ENCODE data around the gene PHYKPL.
A peak's percentile ranks its signal among the peaks of the same experiment; 100 is the strongest.

The PHYKPL gene

DNA sequence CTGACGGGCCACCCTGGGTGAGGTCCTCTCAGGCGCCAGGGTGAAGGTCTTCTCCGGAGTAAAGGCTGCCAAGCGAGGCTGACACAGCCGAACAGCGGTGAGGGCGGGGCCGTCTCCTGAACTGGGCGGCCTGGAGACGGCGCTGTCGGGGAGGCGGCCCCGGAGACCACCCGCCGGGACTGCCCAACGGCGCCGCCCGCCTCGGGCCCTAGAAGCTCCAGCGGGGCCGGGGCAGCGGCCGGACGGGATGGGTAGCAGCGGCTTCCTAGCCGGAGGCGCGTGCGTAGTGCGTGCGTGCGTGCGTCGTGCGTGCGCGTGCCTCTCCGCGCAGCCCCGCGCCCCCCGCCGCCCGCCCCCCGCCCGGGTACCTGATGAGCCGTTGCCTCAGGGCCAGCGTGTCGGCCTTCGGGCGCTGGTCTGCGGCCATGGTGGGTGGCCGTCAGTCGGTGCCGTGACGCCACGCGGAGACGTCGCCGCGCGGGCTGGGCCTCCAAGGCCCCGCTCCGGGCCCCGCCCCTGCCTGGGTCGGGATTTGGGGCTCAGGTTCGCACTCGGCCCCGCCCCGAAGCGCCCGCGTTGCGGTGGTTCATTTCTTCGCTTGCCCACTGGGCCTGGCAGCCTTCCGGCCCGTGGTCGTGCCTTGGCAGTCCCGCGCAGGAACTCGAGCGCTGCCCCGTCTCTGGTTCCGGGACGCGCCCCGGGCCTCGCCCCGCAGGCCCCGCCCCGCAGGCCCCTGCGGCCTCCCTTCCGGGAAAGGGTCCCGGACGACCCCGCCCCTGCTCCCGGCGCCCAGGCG is at the start of gene PHYKPL:
Gene PHYKPL, minus strand, starts transcription at position 679 of the 796 bp plus-strand sequence. Its CDS starts 252 bp downstream, at position 427.
- DNase-seq (ENCODE audit: insufficient read length, low spot score) = peak; percentile 71

GRCh38 chr5:178282391-178282790 is 49.8 kb upstream of the PHYKPL start:
- FAIRE-seq (no peak), DNase-seq (ENCODE audit: insufficient read length, low spot score) (no peak)

More for the DNA sequence above, at the start of gene PHYKPL:
- FAIRE-seq = peak; percentile 59

DNA sequence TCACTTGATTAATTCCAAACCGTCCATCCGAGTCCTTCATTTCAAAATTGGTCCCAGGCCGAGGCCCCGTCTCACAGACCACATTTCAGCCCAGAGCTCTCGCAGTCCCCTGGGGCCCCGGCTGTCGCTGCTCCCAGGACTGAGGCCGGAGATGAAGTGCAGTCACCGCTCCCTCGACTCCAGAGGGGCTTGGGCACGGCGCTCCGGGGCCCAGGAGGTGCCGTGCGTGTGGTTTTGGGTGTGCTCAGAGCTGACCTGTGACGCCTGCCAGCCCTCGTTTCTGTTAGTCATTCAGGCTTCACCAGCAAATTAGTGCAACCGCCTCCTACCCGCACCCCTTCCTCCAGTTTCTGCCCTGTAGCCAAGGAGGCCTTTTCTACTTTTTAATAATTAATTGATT is 48.7 kb upstream of the PHYKPL start:
- DNase-seq (ENCODE audit: insufficient read length, low spot score) (no peak), FAIRE-seq (no peak)

GRCh38 chr5:178280631-178281030 is 48.0 kb upstream of the PHYKPL start:
- FAIRE-seq (no peak), DNase-seq (ENCODE audit: insufficient read length, low spot score) (no peak)

DNA sequence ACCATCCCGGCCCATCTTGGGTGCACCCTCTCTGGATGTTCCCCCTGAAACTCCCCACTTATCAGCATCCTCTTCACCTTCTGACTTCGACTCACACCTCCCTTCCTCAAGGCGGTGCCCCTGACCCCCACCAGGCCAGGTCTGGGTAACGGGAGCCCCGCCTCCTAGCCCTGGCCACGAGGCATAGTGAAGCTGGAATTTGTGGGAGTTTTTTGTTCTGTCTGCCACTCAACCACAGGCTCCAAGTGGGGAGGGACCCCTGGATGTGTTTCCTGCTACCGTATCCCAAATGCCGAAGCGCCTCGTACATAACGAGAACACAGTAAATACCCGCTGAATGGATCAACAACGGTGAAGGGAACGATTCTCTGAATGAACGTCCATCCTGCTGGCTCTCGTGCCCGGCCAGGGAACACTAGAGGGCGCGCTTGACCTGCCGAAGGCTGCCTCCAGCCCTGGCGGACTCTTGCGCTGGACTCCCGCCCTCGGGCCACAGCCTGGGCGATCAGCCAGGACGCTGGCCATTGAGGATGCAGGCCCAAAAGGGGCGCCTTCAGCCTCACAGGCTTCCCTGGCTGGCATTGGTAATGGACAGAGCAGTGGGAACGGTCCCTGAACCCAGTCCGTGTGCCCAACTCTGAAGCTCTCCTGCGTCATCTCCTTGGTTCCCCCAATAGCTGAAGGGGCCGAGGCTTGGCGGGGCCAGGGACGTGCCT is 47.3 kb upstream of the PHYKPL start:
- DNase-seq (ENCODE audit: insufficient read length, low spot score) = peak; percentile 92
- FAIRE-seq = peak; percentile 67

DNA sequence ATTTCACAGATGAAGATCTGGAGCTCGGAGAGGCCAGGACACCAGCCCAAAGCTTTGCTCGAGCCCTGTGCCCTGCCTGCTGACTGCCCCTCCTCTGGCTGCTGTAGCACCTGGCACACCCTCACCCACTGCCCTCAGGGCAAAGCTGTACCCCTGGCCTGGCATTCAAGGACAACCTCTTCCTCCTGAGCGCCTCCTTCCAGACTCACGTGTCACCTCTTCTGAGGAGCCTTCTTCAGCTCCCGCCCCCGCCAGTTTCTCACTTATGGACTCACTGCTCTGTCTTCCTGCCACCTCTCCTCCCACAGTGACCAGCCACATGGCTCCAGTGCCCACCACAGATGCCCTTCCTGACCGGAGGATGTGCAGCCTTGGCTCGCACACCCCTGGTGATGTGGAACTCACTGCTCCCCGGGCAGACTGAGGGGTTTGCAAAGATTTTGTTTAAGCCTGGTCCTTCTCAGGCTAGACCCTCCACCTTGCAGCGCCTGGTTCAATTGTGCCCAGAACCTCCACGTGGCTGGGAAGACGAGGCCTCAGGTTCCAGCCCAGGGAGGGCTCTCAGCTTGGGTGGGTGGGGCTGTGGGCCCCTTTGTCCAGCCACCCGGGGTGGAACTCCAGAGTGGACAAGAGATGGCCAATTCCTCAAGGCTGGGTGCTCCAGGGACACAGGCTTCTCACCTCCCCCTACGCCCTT is 46.6 kb upstream of the PHYKPL start:
- DNase-seq (ENCODE audit: insufficient read length, low spot score) (no peak), FAIRE-seq (no peak)

GRCh38 chr5:178278358-178279023 is 45.9 kb upstream of the PHYKPL start:
- DNase-seq (ENCODE audit: insufficient read length, low spot score) (no peak), FAIRE-seq (no peak)

GRCh38 chr5:178277866-178278265 is 45.3 kb upstream of the PHYKPL start:
- FAIRE-seq (no peak), DNase-seq (ENCODE audit: insufficient read length, low spot score) (no peak)

- no peak for FAIRE-seq
- no peak for DNase-seq (ENCODE audit: insufficient read length, low spot score)
Measured at GRCh38 chr5:178277346-178277745, 44.7 kb upstream of the PHYKPL start.

GRCh38 chr5:178274781-178275537 is 42.4 kb upstream of the PHYKPL start:
- DNase-seq (ENCODE audit: insufficient read length, low spot score) (no peak), FAIRE-seq (no peak)

DNA sequence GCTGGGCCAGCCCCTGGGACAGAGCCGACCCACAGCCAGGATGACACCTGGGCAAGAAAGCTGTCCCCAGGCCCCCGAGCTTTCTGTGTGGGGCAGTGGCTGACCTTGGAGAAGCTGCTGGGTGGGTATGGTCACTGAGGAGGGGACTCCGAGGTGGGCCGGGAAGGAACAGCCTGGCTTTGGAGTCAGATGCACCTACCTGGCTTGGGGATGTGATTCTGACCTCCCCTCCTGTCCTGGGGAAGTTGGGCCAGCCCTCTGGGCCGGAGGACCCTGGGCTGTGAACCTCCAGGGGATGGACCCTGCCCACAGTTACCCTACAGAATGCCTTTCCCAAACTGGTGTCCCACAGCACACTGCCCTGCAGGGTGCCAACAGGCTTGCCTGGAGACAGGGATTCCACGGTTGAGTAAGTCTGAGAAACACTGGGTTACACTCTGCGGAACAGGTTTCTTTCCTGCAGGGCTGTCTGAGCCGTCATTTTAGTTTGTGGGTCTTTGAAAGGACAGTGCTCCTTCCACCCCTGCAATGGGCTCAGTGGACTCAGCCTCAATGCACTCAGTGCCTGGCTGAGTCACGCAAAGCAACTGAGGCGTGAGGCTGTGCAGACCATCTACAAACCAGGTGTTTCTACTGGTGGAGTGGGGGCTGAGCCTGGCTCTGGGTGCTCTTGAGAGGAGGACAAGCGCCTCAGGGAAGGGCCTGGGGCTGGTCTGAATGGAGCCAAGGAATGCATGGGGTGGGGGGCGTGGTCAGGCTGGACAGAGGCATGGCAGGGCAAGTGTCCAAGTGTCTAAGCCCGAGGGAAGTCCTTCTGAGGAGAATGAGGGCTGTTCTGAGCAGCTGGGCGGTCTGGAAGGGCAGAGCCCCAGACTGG is 41.3 kb upstream of the PHYKPL start:
- DNase-seq (ENCODE audit: insufficient read length, low spot score) (no peak), FAIRE-seq (no peak)

GRCh38 chr5:178273041-178273440 is 40.4 kb upstream of the PHYKPL start:
- FAIRE-seq (no peak), DNase-seq (ENCODE audit: insufficient read length, low spot score) (no peak)

- FAIRE-seq (no peak), DNase-seq (ENCODE audit: insufficient read length, low spot score) (no peak)
Measured at GRCh38 chr5:178272591-178272990, 40.0 kb upstream of the PHYKPL start.

DNA sequence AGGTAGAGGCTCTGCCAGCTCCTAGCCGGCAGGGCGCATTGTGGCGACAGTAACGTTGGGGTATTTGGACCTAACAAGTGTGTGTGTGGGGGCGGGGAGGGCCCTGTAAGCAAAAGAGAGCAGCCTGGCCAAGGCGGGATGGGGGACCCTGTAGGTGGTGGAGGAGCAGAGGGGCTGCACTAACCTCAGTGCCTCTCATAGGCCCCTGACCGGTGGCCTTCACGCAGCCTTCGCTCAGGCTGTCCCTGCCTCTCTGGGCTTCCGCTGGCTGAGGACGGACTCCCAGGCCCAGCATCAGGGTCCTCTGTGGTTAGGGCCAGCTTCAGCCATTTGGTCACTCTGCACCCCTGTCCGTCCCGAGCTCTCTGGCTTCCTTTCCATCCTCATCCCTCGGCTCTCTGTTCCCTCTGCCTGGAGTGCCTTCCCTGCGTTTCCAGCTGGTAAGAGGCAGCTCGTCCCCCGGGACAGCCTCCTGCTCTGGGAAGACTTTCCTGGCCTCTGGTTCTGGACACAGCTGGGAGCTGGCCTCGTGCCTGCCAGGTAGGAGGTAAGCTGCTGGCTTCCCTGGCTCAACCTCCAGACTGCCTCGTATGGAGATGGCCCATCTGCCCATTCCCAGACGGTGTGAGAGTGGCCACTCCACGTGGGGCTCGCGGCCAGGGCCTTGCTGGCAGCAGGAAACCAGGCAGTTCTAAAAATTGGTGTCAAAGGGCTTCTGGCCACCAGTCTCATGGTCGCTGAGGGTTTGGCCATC is 39.3 kb upstream of the PHYKPL start:
- DNase-seq (ENCODE audit: insufficient read length, low spot score) = no peak
- FAIRE-seq = no peak

DNA sequence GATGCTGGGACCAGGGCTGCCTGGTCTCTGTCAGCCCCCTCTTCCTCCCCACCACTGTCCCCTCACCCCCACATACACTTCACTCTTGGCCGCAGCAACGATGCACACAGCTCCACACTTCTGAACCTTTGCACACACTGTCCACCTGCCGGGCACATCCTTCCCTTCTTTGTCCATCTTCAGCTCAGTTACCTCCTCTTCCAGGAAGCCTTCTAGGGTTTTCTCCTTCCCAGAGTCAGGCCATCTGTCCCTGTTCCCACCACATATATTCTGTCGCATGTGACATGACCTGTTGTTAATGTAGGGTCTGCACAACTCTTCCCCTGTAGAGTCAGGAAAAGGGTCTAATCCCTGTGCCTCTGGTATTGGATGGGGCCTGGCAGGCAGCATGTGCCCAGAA is 38.6 kb upstream of the PHYKPL start:
- no peak for FAIRE-seq

DNA sequence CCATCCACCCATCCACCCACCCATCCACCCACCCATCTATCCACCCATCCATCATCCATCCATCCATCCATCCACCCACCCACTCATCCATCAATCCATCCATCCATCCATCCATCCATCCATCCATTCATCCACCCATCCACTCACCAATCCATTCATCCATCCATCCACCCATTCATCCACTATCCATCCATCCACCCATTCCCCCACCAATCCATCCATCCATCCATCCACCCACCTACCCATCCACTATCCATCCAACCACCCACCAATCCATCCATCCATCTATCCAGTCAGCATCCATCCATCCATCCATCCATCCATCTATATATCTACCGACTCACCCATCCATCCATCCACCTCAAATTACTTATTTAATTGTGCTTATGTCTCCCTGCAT is 36.9 kb upstream of the PHYKPL start:
- no peak for FAIRE-seq
- DNase-seq (ENCODE audit: insufficient read length, low spot score) = no peak

More for the DNA sequence above, 38.6 kb upstream of the PHYKPL start:
- DNase-seq (ENCODE audit: insufficient read length, low spot score) = no peak

DNA sequence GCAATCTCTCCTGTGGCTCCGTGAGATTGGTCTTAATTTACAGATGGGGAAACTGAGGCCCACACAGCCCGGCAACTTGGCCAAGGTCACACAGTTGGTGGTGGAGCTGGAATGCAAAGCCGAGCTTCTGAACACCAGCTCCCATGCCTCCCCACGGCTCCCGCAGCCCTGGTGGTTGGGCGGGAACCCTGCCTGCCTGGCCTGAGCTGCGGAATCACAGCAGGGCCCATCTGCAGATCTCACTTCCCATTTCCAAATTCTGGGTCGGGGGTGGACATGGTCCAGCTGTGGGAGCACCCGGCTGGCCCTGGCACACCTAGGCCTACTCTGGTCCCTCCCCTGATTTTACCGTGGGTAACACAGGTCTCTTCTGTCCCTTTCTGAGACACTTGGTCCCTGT is 35.3 kb upstream of the PHYKPL start:
- no peak for FAIRE-seq
- no peak for DNase-seq (ENCODE audit: insufficient read length, low spot score)

DNA sequence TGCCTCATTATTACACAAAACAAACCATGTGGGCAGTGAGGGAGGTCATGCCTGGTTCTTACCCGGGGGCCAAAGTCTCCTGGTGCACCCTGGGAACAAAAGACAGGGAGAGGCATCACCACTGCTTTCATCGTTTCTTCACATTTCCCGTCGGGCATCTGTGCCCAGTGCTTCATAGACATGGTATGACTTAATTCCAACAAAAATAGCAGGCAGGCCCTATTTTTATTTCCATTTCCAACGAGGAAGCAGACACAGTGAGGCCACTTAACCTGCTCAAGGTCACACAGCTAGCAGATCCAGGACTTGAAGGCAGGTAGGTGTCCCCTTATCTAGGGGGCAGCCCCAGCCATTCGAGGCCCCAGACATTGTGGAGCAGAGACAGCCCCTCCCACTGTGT is 34.6 kb upstream of the PHYKPL start:
- DNase-seq (ENCODE audit: insufficient read length, low spot score) (no peak), FAIRE-seq (no peak)

DNA sequence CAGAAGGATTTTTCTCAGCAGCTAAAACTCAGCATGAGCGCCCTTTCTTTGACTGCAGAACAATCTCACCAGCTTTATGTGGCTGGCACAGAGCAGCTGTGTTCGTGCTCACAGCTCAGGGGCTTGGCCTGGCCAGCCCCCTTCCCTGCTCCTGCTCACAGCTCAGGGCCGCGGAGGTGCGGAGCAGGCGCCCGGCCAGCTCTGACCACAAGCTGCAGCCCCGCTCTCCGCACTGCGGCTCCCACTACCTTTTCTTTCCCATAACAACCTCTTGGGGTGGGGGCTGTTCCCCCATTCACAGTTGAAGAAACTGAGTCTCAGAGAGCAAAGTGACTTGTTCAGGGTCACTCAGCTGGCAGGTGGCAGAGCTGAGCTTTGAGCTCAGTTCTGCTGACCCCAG is 34.0 kb upstream of the PHYKPL start:
- no peak for DNase-seq (ENCODE audit: insufficient read length, low spot score)
- FAIRE-seq = no peak
